ENCODE data around the gene CCR9.

DNA sequence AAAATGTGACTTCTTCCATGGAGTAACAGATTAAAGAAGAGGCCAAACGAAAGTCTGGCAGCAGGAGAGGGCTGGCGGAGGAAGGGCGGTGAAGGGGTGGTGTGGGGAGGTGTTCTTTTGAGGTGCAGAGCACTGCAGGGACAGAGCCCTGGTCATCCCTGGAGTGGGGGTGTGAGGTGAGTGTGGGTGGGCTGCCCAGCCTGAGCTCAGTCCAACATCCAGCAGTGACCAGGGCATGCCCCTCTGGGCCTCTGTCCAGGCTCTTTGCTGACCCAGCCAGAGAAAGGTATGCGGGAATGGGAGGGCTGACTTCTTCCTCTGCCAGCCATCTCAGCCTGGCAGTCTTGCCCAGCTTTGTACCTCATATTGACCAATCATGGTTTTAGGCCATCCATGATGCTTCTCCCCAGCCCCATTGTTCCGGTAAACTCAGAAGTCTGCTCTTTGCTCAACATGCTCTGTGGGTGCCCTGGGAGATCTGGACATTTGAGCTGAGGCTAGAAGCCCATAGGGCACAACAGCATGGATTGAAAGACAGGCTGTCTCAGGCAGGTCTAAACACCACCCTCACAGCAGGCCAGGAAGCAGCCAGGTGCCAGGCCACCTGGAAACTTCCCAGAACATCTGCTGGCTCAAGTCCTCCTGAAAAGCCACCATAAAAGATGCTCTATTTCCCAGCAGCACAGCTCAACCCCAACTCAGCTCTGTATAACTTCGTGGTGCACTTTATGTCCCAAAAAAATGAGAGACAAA lies 31.0 kb downstream of the CCR9 start:
- TF ChIP-seq, protein P1, sequence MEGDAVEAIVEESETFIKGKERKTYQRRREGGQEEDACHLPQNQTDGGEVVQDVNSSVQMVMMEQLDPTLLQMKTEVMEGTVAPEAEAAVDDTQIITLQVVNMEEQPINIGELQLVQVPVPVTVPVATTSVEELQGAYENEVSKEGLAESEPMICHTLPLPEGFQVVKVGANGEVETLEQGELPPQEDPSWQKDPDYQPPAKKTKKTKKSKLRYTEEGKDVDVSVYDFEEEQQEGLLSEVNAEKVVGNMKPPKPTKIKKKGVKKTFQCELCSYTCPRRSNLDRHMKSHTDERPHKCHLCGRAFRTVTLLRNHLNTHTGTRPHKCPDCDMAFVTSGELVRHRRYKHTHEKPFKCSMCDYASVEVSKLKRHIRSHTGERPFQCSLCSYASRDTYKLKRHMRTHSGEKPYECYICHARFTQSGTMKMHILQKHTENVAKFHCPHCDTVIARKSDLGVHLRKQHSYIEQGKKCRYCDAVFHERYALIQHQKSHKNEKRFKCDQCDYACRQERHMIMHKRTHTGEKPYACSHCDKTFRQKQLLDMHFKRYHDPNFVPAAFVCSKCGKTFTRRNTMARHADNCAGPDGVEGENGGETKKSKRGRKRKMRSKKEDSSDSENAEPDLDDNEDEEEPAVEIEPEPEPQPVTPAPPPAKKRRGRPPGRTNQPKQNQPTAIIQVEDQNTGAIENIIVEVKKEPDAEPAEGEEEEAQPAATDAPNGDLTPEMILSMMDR (IDR thresholded peaks at IDR 0.05) = no peak
- no peak for TF ChIP-seq POLR2A (IDR thresholded peaks at IDR 0.05)
- TF ChIP-seq POLR2AphosphoS5 (IDR thresholded peaks at IDR 0.05) = no peak

Data from breast epithelium (tissue), 3 donors.